Frontal cortex (tissue), 4 donors: Measurements from ENCODE around the gene TEX261. TPM values are rescaled to one million over a fixed set of nuclear protein-coding genes. Genes with fewer than 3 reads are reported as not detected.
A peak's percentile ranks its signal among the peaks of the same experiment; 100 is the strongest.
"Not testable (repeated sequence)": the region's sequence is repeated elsewhere in the genome, so short reads cannot be mapped to it uniquely, and the experiment has no call there.

ENCODE experiments used
- DNase-seq, 2 donors: peaks; one replicate each; pipeline ENCODE4 v3.0.0; 2012; ENCODE audit warnings: low spot score in 2 of 2
- FAIRE-seq: peaks from 2 replicates; lab custom pipeline; 2012; peaks lifted over from hg19 to GRCh38; lab: Jason Lieb, UNC
- total RNA-seq: library from RNA; depleted of rRNA; stranded (reverse); fragments of >200 nt; gene quantifications from one replicate; pipeline ENCODE4 v1.2.3, GENCODE V29; 2014
- donor health status: control.
- donor health status: control.
- donor health status: control.

TEX261 gene
- total RNA-seq, 1 donor from 2014 or later, result 13.5 TPM

DNA sequence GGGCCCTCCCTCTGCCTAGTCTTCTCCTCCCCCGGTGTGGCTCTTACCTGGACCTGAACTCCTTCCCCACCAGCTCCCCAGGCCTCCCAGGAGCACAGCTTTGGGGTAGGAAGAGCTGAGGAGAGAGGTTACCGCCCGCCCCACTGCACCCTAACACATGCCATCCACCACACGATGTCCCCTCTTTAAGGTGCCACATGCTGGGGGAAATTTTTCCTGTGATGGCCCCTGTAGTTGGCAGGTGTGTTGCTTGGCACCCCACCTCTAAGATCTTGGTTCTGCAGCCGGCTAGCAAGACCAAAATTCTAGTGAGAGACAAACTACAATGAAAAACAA is 6.9 kb upstream of the TEX261 start:
- DNase-seq (no peak), FAIRE-seq (no peak)

DNA sequence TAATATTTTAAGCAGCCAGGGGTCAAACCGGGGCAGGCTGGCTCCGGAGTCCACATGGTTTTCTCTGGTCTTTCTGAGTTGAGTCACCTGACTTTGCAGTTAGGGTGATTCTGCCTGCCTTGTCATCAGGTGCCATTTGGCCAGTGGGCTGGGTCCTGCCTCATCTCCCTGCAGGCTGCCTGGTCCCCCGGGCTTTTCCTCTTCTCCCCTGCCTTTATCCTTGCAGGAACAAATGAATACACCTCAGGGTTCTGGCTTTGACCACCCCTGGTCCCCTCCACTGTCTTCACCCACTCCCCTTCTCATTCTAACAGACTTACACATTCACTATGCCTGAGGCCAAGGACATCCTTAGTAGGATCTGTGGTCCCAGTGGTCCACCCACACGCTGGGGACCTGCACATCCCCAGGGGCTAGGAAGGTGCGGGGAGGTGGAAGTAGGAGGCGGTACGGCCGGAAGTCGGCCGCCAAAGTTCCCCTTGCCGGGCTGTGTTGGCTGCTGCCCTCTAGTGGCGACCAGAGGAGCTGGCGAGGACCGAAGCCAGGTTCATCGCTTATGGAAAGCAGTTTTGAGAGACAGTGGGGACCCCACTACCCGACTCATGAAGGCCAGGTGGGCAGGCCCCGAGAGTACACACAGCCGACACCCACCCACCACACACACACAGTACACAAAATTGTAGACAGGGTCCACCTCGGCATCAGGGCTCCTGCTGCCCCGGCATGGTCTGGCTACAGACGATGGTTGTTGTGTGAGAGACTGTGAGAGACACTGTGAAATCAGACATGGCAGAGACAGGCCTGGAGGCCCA is 6.3 kb upstream of the TEX261 start:
- FAIRE-seq (no peak), DNase-seq (peak in 1 of 2 donors; percentile 70)

DNA sequence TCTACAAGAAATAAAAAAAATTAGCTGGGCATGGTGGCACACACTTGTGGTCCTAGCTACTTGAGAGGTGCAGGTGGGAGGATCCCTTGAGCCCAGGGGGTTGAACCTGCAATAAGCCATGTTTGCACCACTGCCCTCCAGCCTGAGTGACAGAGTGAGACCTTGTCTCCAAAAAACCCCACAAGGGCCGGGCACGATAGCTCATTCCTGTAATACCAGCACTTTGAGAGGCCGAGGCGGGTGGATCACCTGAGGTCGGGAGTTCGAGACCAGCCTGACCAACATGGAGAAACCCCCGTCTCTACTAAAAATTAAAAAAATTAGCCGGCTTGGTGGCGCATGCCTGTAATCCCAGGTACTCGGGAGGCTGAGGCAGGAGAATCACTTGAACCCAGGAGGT is 5.3 kb upstream of the TEX261 start:
- DNase-seq, FAIRE-seq: not testable (repeated sequence)

- no peak for DNase-seq
- FAIRE-seq, result no peak
Measured at GRCh38 chr2:70999362-70999761, 4.7 kb upstream of the TEX261 start.

DNA sequence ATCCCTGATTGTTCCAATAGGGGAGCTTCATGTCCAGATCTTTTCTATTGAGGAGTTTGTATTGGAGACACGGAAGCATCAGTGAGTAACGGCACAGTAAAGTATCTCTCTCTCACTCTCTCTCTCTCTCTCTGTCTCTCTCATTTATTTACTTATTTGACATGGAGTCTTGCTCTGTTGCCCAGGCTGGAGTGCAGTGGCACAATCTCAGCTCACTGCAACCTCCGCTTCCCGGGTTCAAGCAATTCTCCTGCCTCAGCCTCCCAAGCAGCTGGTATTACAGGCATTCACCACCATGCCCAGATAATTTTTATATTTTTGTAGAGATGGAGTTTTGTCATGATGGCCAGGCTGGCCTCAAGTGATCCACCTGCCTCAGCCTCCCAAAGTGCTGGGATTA is 4.2 kb upstream of the TEX261 start:
- FAIRE-seq, DNase-seq: not testable (repeated sequence)

DNA sequence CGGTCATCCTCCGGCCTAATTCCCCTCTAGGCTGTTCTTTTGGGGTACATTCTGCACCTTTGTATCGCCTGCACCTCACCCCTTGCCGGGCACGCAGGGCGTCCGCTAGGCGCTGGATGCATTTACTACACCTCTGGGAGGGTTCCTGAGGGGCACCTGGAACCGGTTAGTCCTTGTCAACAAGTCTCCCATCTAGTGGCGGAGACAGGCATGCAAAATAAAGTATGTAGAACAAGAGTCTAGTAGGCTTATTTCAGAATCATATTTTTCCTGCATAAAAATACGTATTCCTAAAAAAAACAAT is 705 bp upstream of the TEX261 start:
- DNase-seq, result no peak
- no peak for FAIRE-seq

DNA sequence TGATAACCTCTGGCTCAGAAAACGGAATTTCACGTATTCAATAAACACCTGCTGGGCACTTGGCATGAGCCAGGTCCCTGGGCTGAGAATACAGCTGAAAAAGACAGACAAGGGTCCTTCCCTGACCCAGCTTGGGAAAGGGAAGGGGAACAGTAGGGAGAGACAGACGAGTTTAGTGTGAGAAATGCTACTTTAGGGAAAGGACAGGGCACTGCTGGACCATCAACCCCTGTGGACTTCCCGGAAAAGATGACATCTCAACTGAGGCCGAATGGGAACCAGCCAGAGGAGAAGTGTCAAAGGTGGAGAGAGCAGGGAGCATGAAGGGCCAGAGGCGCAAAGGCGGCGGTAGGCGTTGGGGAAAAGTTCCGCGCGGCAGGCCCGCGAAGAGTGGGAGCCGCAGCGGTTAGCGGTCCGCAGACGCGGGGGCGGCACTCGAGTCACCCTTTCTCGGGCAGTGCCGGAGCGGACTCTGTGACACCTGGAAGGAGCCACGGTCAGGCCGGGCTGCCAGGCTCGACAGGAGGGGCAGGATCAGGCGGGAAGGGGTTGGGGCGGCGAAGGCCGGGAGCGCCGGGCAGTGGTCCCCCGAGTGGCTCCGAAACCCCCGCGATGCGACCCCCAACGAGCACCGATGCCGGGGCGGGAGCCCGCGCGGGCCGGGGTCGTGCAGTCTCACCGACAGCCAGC is 519 bp downstream of the TEX261 start:
- DNase-seq (no peak), FAIRE-seq (no peak)

DNA sequence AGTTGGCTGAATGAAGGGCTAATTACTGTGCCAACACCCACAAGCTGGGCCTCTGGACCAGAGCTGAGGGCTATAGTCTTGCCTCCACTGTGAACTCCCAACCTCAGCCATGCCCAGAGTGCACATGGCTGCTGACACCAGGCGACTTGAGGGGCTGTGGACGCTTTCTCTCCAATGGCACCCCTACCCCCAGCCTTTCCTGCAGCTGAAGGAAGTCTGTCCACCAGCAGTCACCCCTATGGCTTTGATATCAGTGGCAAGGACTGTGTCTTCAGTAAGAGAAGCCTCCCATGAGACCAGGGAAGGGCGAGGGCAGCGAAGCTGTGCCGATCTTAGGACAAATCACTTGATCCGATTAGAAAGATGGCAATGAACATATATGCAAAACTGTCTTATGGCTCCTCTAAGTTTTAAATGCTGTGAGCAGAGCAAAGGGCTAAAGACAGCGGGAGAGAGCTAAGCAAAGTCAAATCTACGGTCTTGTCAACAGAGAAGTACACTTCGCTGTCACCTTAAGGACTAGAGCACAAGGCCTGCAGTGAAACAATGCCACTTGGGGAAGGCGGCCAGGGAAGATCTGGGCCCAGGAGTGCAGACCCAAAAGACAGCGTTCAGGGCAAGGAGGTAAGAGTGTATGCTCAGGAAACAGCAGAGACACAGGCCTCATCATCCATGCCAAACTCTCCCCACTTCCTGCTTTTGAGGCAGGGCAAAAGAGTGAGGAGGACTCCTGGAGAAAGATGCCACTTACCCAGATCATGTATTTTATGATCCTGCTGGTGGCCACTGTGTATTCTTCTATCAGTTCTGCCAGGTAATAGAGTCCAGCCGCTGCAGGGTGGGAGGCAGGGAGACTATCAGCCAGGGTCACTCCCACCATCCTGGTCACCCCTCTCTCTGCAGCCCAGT is 1.5 kb downstream of the TEX261 start:
- DNase-seq (no peak), FAIRE-seq (no peak)

GRCh38 chr2:70991742-70992141 is 2.9 kb downstream of the TEX261 start:
- FAIRE-seq, result no peak
- DNase-seq, result no peak

- FAIRE-seq (no peak), DNase-seq (no peak)
Measured at GRCh38 chr2:70991142-70991541, 3.5 kb downstream of the TEX261 start.

- FAIRE-seq (no peak), DNase-seq (no peak)
Measured at GRCh38 chr2:70990216-70990615, 4.5 kb downstream of the TEX261 start.

DNA sequence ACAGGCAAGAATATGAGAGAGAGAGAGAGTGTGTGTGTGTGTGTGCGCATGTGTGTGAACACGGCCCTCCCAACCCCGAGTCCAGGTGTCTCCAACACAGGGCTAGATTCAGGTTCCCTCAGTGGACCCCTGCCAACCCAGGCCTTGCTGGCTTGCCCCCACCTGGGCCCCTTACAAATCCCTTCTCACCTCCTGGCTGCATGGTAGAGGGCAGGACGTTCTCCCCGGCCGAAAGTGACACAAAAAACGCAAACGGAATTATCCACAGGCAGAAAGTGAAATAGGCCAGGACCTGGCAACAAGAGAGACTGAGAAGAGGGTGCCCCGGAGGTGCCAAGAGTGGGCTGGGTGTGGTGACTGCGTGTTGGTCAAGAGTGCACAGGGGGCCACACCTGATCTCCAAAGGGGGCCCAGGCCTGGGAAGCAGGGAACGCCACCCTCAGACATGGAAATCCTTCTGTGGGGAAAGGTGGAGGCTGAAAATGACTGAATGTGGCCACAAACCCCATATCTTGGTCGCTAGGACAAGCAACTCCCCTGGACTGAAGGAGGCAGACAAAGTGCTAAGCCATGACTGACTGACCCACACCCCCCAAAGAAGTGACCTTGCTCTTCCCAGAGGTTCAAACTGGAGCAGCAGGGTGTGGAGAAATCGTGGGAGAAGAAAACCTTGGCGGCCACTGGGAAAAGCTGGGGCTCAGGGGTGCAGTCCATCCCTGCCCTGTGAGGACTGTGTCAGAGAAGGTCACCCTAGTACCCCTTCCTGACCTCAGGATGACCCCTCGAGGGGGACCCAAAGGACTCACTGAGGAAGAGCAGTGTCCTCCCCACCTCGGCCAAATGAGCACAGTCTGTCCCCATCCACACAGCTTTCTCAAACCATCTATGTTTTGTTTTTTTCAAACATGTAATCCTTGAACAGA is 5.7 kb downstream of the TEX261 start:
- FAIRE-seq (no peak), DNase-seq (no peak)

- DNase-seq (no peak), FAIRE-seq (no peak)
Measured at GRCh38 chr2:70988151-70988550, 6.5 kb downstream of the TEX261 start.

DNA sequence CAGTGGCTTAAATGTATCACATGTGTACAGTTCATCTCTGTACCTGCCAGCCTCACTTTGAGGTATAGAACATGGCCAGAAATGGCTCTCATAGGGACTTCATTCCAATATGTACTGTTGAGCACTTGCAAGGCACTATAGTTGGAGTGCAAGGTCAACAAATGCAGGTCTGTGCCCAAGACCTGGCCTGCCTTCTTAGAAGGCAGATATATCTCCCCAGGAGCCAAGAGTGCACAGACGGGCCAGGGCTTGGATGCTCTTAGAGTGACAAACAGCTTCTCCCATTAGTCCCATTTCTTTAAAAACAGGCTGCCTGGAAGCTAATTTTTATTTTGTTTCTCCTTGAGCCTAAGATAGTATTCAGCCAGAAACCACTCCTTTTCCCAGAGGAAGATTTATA is 7.3 kb downstream of the TEX261 start:
- FAIRE-seq (no peak), DNase-seq (no peak)

DNA sequence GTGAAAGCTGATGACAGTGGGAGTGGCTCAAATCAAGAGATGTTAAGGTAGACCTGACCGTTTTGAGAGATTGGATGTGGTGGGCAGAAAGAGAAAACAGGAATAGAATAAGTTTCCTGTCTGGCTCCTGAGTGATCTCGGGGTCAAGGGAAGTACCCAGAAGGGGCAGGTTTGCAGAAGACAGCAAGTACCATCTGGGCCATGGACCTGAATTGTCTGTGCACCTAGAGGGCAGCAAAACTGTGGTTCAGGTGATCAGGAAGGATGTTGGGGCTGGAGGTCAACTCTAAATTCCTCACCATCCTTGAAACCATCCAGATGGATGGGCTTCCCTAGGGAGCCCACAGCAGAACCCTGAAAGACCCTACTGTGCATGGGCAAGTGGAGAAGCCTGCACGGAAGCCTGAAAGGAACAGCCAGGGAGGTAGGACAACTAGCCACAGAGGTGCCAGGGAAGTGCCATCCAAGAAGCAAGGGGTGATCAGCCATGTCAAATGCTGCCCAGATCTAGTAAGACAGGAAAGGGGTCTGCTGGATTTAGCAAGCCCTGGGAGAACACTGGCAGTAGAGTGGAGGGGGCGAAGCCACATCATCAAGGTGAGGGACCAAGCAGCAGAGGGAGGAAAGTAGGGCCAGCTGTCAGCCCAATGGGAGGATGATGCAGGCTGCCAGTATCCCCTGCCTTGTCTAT is 8.0 kb downstream of the TEX261 start:
- no peak for FAIRE-seq
- no peak for DNase-seq

GRCh38 chr2:70985956-70986355 is 8.7 kb downstream of the TEX261 start:
- no peak for FAIRE-seq

GRCh38 chr2:70985283-70985688 is 9.4 kb downstream of the TEX261 start:
- DNase-seq, result no peak

More at GRCh38 chr2:70985956-70986355, 8.7 kb downstream of the TEX261 start:
- no peak for DNase-seq

DNA sequence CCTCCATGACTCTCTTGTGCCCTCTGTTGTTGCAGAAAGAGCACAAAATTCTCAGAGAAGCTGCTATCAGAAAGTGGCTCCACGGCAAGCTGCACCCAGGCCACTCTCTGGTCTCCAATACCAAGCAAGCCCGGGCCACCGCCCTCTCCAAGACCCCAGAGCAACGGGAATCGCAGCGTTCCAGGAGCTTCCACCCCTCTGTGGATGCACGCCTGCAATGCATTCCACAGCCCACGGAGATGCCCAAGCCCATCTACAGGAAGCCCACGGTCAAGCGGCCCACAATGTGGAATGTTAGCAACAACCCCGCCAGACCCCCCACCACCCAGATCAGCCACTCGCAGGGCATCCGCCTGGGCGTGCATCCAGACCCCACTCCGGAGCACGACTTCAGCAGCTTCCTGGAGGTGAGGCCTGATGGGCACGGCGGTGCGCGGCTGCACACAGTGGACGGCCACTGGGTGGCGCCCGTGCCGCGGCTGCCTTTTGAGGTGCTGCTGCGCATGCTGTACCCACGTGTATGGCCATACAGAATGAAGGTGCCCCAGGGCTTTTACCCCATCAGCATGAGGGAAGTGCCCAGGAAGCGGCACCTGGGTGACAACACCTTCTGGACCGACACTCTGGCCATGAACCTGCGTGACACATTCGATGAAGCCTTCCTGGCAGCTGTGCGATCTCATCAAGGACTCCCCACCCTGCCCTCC is 9.9 kb downstream of the TEX261 start:
- no peak for FAIRE-seq
- DNase-seq, result peak in 1 of 2 donors; percentile 71

More at GRCh38 chr2:70985283-70985688, 9.4 kb downstream of the TEX261 start:
- FAIRE-seq, result no peak
